HCT116 (cell line): ENCODE results near the gene GJD2. TPM values are rescaled to one million over a fixed set of nuclear protein-coding genes. Genes with fewer than 3 reads are reported as not detected.

Experiments
- ATAC-seq: fragments of 200-7000 bp; cut with Tn5 transposase; 2 replicates; pipeline ENCODE4 v1.9.1; 2020; ENCODE audit warnings: mild to moderate bottlenecking, moderate library complexity
- BruUV-seq: library from RNA; stranded (reverse); fragments of 400-500 nt; replicated peaks from 2 replicates; lab custom pipeline; 2021; lab: Mats Ljungman, UMichigan
- CTCF ChIA-PET: fragments of 300-600 bp; sonication (Branson Sonifier 250); formaldehyde crosslinking; loops from one replicate; lab custom pipeline; 2021; ENCODE audit warnings: antibody characterized with exemption; lab: Charles Lee
- POLR2A ChIA-PET: fragments of 300-600, 350-600 bp; sonication (Branson Sonifier 250); formaldehyde crosslinking; loops from one replicate; lab custom pipeline; 2021; ENCODE audit warnings: antibody characterized with exemption; lab: Charles Lee
- RAD21 ChIA-PET, 2 experiments: fragments of 300-600 bp; sonication (Branson Sonifier 250); formaldehyde crosslinking; loops; one replicate each; lab custom pipeline; 2023; ENCODE audit warnings: low total read pairs in 2 of 2; ENCODE audit not compliant: uncharacterized antibody in 2 of 2, unreplicated experiment in 2 of 2, low non-redundant PET in 1 of 2; lab: Charles Lee
- DNase-seq: peaks from one replicate; pipeline ENCODE4 v3.0.0-alpha.2; 2010; ENCODE audit warnings: low read depth, low spot score
- H2AFZ ChIP-seq: fragments of 200-600 bp; shearing (Covaris generic), sonication (generic); 2 replicates; pipeline ENCODE4 v1.6.1; 2017; ENCODE audit warnings: low read depth, mixed run types, mixed read lengths, antibody characterized with exemption, low read length; ENCODE audit not compliant: poor library complexity, severe bottlenecking
- H3K27ac ChIP-seq: 2 replicates; pipeline ENCODE4 v1.5.1; 2012; ENCODE audit warnings: low read depth, low read length
- H3K27me3 ChIP-seq: fragments of 200-600 bp; sonication (generic); 2 replicates; pipeline ENCODE4 v1.6.1; 2016; ENCODE audit warnings: mixed run types, low read length, mixed read lengths; ENCODE audit not compliant: insufficient read depth
- H3K36me3 ChIP-seq, 2 experiments: fragments of 200-500 bp in 1 of 2; fragments of 200-600 bp in 1 of 2; sonication (Bioruptor generic) in 1 of 2; sonication (generic) in 1 of 2; 2 replicates each; pipeline versions ENCODE4 v1.5.1 to v1.6.1; 2014 to 2016; ENCODE audit warnings: low read length in 2 of 2, inconsistent platforms in 1 of 2, mixed read lengths in 1 of 2, mixed run types in 1 of 2; ENCODE audit not compliant: insufficient read depth in 2 of 2, control insufficient read depth in 1 of 2
- H3K4me1 ChIP-seq, 2 experiments: fragments of 200-600 bp in 1 of 2; sonication (generic) in 1 of 2; 2 replicates each; pipeline versions ENCODE4 v1.5.1 to v1.6.1; 2012 to 2017; ENCODE audit warnings: low read length in 2 of 2, inconsistent platforms in 1 of 2, mild to moderate bottlenecking in 1 of 2, mixed read lengths in 1 of 2, mixed run types in 1 of 2, moderate library complexity in 1 of 2; ENCODE audit not compliant: insufficient read depth in 2 of 2, control insufficient read depth in 1 of 2
- H3K4me2 ChIP-seq: fragments of 200-600 bp; sonication (generic); 2 replicates; pipeline ENCODE4 v1.6.1; 2017; ENCODE audit warnings: mixed run types, low read length, mixed read lengths
- H3K4me3 ChIP-seq, 2 experiments: fragments of 200-600 bp in 1 of 2; sonication (generic) in 1 of 2; replicated peaks in 1 of 2; 2 replicates each; pipeline ENCODE4 v1.5.1; 2011 to 2016; ENCODE audit warnings: low read length in 2 of 2, control low read depth in 1 of 2, low read depth in 1 of 2, mild to moderate bottlenecking in 1 of 2, mixed read lengths in 1 of 2, mixed run types in 1 of 2
- H3K79me2 ChIP-seq: fragments of 200-600 bp; sonication (generic); 2 replicates; pipeline ENCODE4 v1.6.1; 2017; ENCODE audit warnings: mild to moderate bottlenecking, mixed run types, low read length, moderate library complexity, mixed read lengths; ENCODE audit not compliant: insufficient read depth
- H3K9ac ChIP-seq: fragments of 200-600 bp; sonication (generic); 2 replicates; pipeline ENCODE4 v1.6.1; 2016; ENCODE audit warnings: low read length, mixed read lengths
- H3K9me2 ChIP-seq: fragments of 200-600 bp; sonication (generic), shearing (Covaris generic); 2 replicates; pipeline ENCODE4 v1.6.1; 2017; ENCODE audit warnings: mixed run types, mild to moderate bottlenecking, moderate library complexity; ENCODE audit not compliant: insufficient read depth
- H3K9me3 ChIP-seq, 2 experiments: fragments of 200-500 bp in 1 of 2; fragments of 200-600 bp in 1 of 2; sonication (Bioruptor generic) in 1 of 2; sonication (generic) in 1 of 2; 2 replicates each; pipeline ENCODE4 v1.6.1; 2014 to 2017; ENCODE audit warnings: low read length in 2 of 2, mixed read lengths in 2 of 2, inconsistent platforms in 1 of 2, low read depth in 1 of 2, mild to moderate bottlenecking in 1 of 2, mixed run types in 1 of 2, moderate library complexity in 1 of 2; ENCODE audit not compliant: control insufficient read depth in 1 of 2, insufficient read depth in 1 of 2
- H4K20me1 ChIP-seq: fragments of 200-600 bp; sonication (generic), shearing (Covaris generic); 2 replicates; pipeline ENCODE4 v1.6.1; 2017; ENCODE audit warnings: mixed run types, mild to moderate bottlenecking, moderate library complexity; ENCODE audit not compliant: insufficient read depth
- ATF3 ChIP-seq: IDR thresholded peaks from 2 replicates; pipeline ENCODE4 v1.6.1; 2012
- CTCF ChIP-seq, 3 experiments: fragments of 200-600 bp in 1 of 3; sonication (generic) in 1 of 3; IDR thresholded peaks in 2 of 3; conservative IDR thresholded peaks in 1 of 3; 2 replicates each; pipeline ENCODE4 v1.5.1; 2012 to 2017; ENCODE audit warnings: low read depth in 2 of 3, low read length in 2 of 3, antibody characterized with exemption in 1 of 3, borderline replicate concordance in 1 of 3, control low read depth in 1 of 3, mild to moderate bottlenecking in 1 of 3, mixed read lengths in 1 of 3, mixed run types in 1 of 3, moderate library complexity in 1 of 3; ENCODE audit not compliant: insufficient read depth in 1 of 3
- EZH2 ChIP-seq: fragments of 200-600 bp; sonication (generic); IDR thresholded peaks from 2 replicates; pipeline ENCODE4 v1.6.1; 2017; ENCODE audit warnings: antibody characterized with exemption, mixed run types
- JUND ChIP-seq: IDR thresholded peaks from 2 replicates; pipeline ENCODE4 v1.6.1; 2012
- POLR2AphosphoS5 ChIP-seq: IDR thresholded peaks from 2 replicates; pipeline ENCODE4 v1.6.1; 2011; ENCODE audit warnings: mild to moderate bottlenecking, low read depth, low read length, moderate library complexity
- RAD21 ChIP-seq: IDR thresholded peaks from 2 replicates; pipeline ENCODE4 v1.6.1; 2012; ENCODE audit warnings: low read depth, mild to moderate bottlenecking
- SIN3A ChIP-seq: IDR thresholded peaks from 2 replicates; pipeline ENCODE4 v1.6.1; 2012; ENCODE audit warnings: low read depth
- YY1 ChIP-seq: IDR thresholded peaks from 2 replicates; pipeline ENCODE4 v1.6.1; 2011; ENCODE audit warnings: low read length, low read depth, moderate library complexity, mild to moderate bottlenecking; ENCODE audit not compliant: insufficient replicate concordance; ENCODE audit errors: extremely low read depth
- ZFX ChIP-seq: fragments of 450-650 bp; IDR thresholded peaks from 2 replicates; pipeline ENCODE4 v1.6.1; 2017
- ZNF274 ChIP-seq: fragments of 200-500 bp; sonication (Bioruptor generic); IDR thresholded peaks from 2 replicates; pipeline ENCODE4 v1.6.1; 2014; ENCODE audit warnings: mild to moderate bottlenecking, low read depth, low read length, inconsistent platforms
- intact Hi-C: fragments of 100-400 bp; cut with micrococcal nuclease; formaldehyde crosslinking; loops from 2 replicates; pipeline ENCODE4 v1.10.0; 2022
- total RNA-seq: library from RNA; stranded (reverse); gene quantifications from one replicate; pipeline ENCODE4 v1.2.1, GENCODE V29; 2021; ENCODE audit not compliant: unreplicated experiment
- TF ChIP-seq, protein P1 (sequence below): IDR thresholded peaks from 2 replicates; pipeline ENCODE4 v1.6.1; 2011; ENCODE audit warnings: mild to moderate bottlenecking, low read length, moderate library complexity; ENCODE audit not compliant: insufficient replicate concordance; ENCODE audit errors: extremely low read depth

Gene GJD2
- total RNA-seq, 1 experiment from 2014 or later = not detected

DNA sequence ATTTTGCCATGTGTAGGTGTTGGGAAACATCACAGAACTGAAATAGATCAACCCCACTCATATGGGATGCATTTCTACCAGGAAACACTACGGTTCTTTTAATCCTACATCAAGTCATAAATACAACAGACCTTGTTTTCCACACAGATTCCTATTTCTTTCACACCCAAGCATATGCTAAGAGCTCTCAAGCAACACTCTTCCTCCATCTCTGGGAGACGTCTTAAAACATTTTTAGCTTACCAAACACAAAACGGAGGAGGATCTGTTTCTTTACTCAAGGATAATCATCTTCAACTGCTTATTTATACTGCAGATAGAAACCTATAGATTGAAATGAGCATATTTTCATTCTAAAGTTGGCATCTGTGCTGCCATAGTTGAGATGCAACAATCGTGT is 5.1 kb downstream of the GJD2 start:
- peaks cover 59% of the 10 kb centered on the region for H3K27me3 ChIP-seq
- no peak for ATAC-seq
- BruUV-seq = no TSS peak
- ChIA-PET RAD21 (no interaction called here), POLR2A (no interaction called here)
- no peaks in the 10 kb centered on the region for H3K9me3 ChIP-seq
- intact Hi-C loops = no loop called here
- H2AFZ ChIP-seq = no peak overlapping the region
- H3K9me2 ChIP-seq = no peaks in the 10 kb centered on the region
- no peak overlapping the region for H3K4me2 ChIP-seq
- H3K27ac ChIP-seq = no peak overlapping the region
- H3K79me2 ChIP-seq = no peaks in the 10 kb centered on the region
- H3K4me3 ChIP-seq = no peak overlapping the region
- no peak overlapping the region for H3K9ac ChIP-seq
- no peaks in the 10 kb centered on the region for H3K36me3 ChIP-seq
- TF ChIP-seq CTCF (IDR thresholded peaks at IDR 0.05 in 2 of 3, conservative IDR thresholded peaks at IDR 0.05 in 1 of 3; ENCODE audit: borderline replicate concordance in 1 of 3, insufficient read depth in 1 of 3, low read depth in 2 of 3, low read length in 2 of 3) = no peak
- TF ChIP-seq, protein P1, sequence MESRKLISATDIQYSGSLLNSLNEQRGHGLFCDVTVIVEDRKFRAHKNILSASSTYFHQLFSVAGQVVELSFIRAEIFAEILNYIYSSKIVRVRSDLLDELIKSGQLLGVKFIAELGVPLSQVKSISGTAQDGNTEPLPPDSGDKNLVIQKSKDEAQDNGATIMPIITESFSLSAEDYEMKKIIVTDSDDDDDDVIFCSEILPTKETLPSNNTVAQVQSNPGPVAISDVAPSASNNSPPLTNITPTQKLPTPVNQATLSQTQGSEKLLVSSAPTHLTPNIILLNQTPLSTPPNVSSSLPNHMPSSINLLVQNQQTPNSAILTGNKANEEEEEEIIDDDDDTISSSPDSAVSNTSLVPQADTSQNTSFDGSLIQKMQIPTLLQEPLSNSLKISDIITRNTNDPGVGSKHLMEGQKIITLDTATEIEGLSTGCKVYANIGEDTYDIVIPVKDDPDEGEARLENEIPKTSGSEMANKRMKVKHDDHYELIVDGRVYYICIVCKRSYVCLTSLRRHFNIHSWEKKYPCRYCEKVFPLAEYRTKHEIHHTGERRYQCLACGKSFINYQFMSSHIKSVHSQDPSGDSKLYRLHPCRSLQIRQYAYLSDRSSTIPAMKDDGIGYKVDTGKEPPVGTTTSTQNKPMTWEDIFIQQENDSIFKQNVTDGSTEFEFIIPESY = no peak
- TF ChIP-seq RAD21 = no peak
- no peak for TF ChIP-seq POLR2AphosphoS5
- TF ChIP-seq EZH2 = no peak
- TF ChIP-seq SIN3A = no peak
- TF ChIP-seq JUND = no peak
- TF ChIP-seq ZFX = no peak
- TF ChIP-seq ATF3 = no peak
- TF ChIP-seq ZNF274 = no peak
- no peak for TF ChIP-seq YY1
- TF ChIP-seq, all 23 proteins: peak for 0
- DNase-seq = no peak
- no peaks in the 10 kb centered on the region for H3K4me1 ChIP-seq
- no peaks in the 10 kb centered on the region for H4K20me1 ChIP-seq
- CTCF ChIA-PET = no interaction called here
